Activated CD4-positive, alpha-beta T cell treated with anti-CD3 and anti-CD28 coated beads for 4 hours (primary cell): ENCODE results near the gene SCG5.

ENCODE experiments used
- DNase-seq, 2 donors: peaks; one replicate each; pipeline ENCODE4 v3.0.0-alpha.2; 2020

The SCG5 gene

DNA sequence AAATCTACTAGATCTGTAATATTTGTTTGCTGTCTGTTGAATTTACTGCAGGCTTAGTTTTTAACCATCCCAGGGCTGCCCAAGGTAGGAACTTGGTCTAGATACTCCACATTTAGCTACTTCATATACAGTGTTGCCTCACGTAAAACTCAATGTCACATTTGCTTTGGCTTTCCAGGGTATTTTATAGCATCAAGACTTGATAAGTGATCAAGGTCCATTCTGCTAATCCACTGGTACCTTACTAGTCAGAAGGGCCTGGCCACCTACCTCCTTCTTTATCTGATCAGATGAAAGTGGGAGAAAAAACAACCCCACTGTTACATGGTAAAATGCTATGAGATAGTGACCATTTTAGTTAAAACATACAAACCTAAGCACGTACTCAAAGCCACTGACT lies 50.8 kb downstream of the SCG5 start:
- DNase-seq, result no peak

GRCh38 chr15:32694222-32694983 lies 52.9 kb downstream of the SCG5 start:
- no peak for DNase-seq

DNA sequence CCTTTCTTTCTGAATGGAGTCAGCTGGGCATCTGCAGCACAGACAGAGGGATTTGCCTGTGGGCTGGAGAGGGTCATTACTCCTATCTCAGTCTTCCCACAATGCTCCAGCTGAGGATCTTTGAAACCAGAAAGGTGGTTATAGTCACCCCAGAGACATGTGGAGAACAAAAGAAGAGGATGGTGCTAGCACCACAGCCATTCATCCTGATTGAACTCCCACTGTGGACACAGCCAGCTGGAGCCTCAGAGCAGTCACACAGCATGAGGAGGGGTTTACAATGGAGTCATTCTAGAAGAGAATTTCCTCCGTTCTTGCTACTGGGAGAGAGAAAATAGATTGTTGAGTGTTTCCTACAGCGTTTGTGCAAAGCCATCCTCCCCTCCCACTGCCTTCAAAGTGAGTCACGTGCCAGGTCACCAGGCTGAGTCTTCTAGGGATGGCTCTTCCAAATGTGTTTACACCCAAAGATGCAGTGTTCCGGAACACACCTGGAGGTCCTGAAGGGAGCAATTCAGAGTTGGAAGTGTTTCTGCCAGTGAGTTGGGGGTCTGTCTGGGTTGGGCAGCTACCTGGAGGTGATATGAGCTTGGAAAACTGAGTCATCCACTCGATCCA lies 57.4 kb downstream of the SCG5 start:
- DNase-seq, result no peak

GRCh38 chr15:32700501-32701150 lies 59.1 kb downstream of the SCG5 start:
- no peak for DNase-seq

DNA sequence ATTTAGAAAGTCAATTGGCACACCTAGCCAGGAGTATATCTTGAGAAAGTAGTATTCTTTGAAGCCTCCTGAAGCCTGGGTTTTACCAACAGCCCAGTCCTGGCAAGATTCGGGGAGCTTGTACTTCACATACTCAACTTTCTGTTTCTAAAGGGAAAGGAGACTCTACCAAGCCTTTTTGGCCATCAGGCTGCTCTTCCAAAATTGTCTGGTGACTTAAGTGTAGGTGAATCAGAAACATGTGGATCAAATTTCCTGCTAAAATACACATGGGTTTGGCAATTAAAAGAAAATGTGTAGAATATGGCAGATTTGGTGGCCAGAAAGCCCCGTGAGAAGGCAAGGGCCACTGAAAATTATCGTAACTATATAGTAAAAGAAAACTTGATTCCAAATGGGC lies 60.4 kb downstream of the SCG5 start:
- no peak for DNase-seq

DNA sequence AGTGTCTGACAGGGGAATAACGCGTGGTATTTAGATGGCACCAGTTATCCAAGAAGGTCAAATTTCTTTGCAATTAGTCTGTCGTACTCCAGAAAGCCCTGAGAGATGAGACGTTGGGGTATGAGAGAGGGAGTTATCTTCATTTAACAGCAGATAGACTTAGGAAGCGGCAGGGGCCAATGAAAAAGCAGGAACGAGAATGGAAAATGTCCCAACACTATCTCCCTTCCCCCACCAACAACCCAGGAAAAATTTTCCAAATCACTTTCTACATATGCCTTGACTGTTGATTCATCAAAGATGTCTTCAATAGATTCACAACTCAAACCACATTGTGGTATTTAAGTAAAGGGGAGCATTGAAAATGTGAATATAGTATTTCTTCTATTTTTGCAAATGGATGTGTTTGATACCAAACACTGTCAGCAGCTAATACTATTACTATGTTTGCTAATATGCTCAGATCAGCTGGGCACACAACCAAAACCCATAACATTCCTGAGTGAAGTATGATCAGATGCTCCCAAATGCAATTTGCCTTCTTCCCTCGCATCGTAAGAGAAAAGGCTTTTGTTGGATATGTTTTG lies 63.0 kb downstream of the SCG5 start:
- no peak for DNase-seq

GRCh38 chr15:32705446-32705845 lies 63.9 kb downstream of the SCG5 start:
- no peak for DNase-seq

- no peak for DNase-seq
Observed at GRCh38 chr15:32706704-32707103, 65.2 kb downstream of the SCG5 start.

DNA sequence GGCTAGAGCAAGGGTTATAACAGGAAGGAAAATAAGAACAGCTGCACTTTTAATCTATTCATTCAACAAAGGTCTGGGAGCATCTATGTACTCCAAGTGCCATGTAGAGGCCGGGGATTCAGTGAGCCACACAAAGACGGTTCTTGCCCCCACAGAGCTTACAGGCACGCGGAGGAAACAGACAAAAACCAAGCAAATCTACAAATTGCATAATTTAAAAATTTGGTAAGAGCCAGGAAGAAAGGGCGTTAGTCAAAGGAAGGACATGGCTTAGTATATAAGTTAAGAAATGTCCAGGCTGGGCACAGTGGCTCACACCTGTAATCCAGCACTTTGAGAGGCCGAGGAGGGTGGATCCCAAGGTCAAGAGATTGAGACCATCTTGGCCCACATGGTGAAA lies 65.9 kb downstream of the SCG5 start:
- DNase-seq, result no peak

- no peak for DNase-seq
Observed at GRCh38 chr15:32709295-32710033, 68.0 kb downstream of the SCG5 start.

DNA sequence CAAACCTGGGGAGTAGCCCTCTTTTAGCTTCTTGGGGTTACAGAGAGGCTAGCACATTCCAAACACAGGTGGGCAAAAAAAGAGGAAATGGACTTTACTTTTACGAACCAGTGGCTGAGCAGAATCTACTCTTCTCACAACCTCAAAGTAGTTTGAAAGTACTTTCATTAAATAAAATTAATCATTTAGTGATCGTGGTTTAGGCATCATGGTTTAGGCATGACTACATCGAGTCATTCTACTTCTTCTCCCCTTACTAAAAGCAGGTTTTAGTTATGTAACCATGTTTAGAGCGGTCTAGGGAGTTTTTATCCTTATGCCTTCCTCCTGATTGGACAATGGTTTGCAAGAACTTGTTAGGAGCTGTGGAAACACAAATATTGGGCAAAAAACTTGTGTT lies 73.8 kb downstream of the SCG5 start:
- no peak for DNase-seq

DNA sequence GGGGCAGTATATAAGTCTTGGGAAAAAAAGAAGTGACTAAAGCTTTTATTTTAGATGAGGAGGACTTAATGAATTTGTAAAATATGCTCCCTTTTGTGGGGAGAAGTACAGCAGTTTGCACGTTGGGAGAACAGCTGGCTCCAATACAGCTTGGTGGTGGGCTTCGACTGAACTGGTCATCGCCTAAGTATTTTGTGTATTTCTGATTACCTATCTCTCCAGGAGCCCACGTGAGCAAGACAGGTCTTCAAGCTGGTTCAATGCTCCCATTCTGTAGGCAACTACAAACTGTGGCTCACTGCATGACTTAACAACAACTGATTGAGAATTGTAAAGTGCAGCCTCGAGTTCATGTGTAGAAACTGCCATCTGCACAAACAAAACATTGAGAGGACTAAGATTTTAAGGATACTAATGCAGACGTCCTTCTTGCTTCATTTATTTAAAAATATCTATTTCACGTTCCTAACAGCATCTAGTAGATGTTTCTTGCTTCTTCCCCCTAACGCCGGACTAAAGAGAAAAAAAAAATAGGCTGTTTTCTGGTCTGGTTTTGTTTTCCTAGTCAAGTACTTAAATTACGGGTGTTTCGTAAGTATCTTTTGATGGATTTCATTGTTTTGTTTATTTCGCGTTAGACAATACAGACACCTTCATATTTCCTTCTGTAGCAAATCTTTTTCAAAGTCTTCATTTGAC lies 74.9 kb downstream of the SCG5 start:
- no peak for DNase-seq

GRCh38 chr15:32716915-32717425 lies 75.5 kb downstream of the SCG5 start:
- no peak for DNase-seq

DNA sequence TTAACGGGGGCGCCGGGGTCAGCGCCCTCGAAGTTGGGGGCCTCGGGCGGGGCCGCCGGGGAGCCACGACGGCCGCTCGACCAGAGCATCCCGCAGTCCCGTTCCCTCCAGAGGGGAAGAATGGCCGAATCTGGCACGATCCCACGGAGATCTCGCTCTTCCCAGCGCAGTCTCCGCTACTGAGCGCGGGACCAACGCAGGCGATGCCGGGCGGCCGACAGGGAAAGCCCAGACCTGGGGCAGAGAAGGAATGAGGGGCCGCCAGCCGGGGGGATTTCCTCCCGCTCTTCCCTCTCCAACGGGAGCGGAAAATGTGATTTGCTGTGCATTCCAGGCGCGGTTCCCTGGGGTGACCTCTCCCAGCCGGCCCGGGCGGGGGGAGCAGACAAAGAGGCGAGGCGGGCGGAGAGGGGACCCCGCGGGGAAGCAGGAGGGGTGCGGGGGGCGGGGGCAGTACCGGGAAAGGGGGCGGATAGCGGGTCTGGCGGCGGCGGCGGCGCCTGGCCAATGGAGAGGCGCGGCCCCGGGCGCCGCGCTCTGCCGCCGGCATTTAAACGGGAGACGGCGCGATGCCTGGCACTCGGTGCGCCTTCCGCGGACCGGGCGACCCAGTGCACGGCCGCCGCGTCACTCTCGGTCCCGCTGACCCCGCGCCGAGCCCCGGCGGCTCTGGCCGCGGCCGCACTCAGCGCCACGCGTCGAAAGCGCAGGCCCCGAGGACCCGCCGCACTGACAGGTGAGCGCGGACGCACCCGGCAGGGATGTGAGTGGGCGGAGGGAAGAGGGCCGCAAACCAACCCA lies 76.1 kb downstream of the SCG5 start, which contains the start of gene GREM1:
Gene GREM1 (plus strand): TSS at position 579 of the 801 bp plus-strand sequence. CDS start 12,687 bp downstream, outside the sequence.
- no peak for DNase-seq

GRCh38 chr15:32718227-32718820 lies 76.8 kb downstream of the SCG5 start:
- no peak for DNase-seq

DNA sequence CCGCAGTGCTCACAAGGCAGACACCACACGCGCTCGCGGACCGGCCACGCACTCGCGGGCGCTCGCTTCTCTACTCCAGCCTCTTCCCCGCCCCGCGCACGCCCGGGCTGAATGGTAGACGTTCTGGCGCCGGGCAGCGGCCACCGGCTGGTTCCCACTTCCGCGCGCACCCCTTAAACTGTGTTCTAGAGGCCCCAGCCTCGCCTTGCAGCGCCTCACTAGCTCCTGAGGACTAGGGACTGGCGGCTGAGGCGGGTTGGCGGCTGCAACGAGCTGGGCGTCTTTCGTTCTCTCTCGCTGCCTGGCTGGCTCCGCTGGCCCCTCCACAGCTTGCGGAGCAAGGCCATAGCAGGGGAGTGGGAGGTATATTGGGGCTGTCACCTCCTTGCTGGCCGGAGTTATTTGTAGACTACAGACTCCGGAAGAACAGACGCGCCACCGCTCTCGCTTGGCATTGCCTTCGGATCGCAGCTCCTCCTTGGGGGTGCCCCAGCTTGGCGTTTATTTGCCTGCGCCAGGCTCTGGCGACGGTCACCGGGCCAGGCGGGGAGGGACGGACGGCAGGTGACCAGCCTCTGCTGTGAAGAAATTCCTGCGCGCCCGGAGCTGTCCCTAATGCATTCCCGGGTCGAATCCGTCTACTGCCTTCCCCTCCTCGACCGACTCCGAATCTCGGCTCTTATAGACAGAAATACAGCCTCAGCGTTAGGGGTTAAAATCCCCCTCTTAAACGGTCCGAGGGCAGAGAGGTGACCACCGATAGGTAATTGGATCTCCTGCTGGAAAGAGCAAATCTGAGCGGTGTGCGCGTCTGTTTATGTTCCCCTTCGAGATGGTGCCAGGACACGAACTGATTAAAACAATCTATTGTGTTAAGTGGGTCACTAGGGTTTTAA lies 77.6 kb downstream of the SCG5 start:
- DNase-seq, result no peak

DNA sequence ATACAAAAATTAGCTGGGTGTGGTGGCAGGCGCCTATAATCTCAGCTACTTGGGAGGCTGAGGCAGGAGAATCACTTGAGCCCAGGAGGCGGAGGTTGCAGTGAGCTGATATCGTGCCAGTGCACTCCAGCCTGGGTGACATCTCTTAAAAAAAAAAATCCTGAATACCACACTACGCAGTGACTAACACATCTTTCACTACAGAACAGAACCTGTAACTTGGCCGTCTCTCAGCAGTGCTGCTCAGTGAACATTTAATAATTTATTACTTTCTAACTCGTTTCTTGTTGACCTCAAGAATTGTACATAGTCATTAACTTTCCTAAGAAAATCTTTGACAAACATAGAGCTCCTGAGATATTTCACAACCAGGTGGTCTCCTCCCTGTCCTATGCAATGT lies 80.1 kb downstream of the SCG5 start:
- DNase-seq, result no peak

GRCh38 chr15:32722136-32722535 lies 80.6 kb downstream of the SCG5 start:
- DNase-seq, result no peak

DNA sequence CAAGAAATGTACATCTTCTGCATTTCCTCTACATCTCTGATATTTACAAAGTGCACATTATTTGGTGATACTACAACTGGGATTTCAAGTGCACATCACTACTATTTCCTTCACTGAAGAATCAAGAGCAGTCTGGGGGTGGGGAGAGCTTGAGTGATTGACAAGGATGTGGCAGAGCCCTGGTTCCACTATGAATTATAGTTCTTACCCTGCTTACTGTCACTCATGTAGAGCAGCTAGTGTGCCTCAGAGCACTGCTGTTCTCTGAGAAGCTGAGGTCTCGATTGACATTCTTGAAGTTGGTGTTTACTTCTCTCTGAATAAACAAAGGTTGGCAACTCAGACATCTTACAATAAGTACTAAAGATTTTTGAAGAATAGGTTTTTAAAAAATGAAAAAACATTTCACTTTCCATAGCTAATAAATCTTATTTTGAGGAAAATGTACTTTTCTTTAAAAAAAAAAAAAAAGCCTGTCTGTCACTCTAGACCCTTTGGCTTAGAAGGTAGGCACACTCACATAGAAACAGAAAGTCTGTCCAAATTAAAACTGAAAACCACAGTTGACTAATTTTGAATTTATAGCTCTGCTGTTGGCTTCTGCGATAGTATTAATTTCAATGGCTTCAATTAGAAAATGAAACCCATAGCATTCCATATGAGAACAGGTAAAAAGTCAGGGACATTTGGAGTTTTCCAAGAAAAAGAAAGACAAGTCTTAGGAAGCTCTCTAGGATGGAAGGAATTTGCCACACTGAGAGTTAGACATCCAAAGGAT lies 81.8 kb downstream of the SCG5 start:
- no peak for DNase-seq
